Measurements from ENCODE around the gene SLC8A2. TPM values are rescaled to one million over a fixed set of nuclear protein-coding genes. Genes with fewer than 3 reads are reported as not detected.
A peak's percentile ranks its signal among the peaks of the same experiment; 100 is the strongest.

Gene SLC8A2, protein sequence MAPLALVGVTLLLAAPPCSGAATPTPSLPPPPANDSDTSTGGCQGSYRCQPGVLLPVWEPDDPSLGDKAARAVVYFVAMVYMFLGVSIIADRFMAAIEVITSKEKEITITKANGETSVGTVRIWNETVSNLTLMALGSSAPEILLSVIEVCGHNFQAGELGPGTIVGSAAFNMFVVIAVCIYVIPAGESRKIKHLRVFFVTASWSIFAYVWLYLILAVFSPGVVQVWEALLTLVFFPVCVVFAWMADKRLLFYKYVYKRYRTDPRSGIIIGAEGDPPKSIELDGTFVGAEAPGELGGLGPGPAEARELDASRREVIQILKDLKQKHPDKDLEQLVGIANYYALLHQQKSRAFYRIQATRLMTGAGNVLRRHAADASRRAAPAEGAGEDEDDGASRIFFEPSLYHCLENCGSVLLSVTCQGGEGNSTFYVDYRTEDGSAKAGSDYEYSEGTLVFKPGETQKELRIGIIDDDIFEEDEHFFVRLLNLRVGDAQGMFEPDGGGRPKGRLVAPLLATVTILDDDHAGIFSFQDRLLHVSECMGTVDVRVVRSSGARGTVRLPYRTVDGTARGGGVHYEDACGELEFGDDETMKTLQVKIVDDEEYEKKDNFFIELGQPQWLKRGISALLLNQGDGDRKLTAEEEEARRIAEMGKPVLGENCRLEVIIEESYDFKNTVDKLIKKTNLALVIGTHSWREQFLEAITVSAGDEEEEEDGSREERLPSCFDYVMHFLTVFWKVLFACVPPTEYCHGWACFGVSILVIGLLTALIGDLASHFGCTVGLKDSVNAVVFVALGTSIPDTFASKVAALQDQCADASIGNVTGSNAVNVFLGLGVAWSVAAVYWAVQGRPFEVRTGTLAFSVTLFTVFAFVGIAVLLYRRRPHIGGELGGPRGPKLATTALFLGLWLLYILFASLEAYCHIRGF
- polyA plus RNA-seq (2013, experiment 1 of 2), result 0.06 TPM
- polyA plus RNA-seq (2013, experiment 2 of 2), result 0.07 TPM

- H2BK5ac ChIP-seq (ENCODE audit: low read depth, low read length, poor library complexity, severe bottlenecking), result no peak within 1 kb of the TSS
- no peak within 1 kb of the TSS for H3K4ac ChIP-seq (ENCODE audit: low read depth in 1 of 2, low read length in 2 of 2)
- H3K4me1 ChIP-seq (ENCODE audit: control insufficient read depth, insufficient read depth, low read depth, low read length), result peaks cover 6% of the 10 kb centered on the region
- H3K79me1 ChIP-seq (replicated peaks; ENCODE audit: low read length, poor library complexity, severe bottlenecking), result no peaks in the 10 kb centered on the region
- H3K36me3 ChIP-seq (ENCODE audit: control insufficient read depth in 1 of 2, insufficient read depth in 2 of 2, low read depth in 1 of 2, low read length in 2 of 2), result peaks cover 0 to 5% of the 10 kb centered on the region in 2 experiments
- peaks cover 52 to 69% of the 10 kb centered on the region in 2 experiments for H3K27me3 ChIP-seq (ENCODE audit: control insufficient read depth in 1 of 2, insufficient read depth in 1 of 2, low read length in 2 of 2)
- no peak within 1 kb of the TSS for H3K18ac ChIP-seq (ENCODE audit: low read depth in 1 of 2, low read length in 2 of 2)
- no peak within 1 kb of the TSS for H3K14ac ChIP-seq (ENCODE audit: low read length in 2 of 2)
- no peak within 1 kb of the TSS for H2AK5ac ChIP-seq (ENCODE audit: low read length, severe bottlenecking)
- no peaks in the 10 kb centered on the region for H3K9me3 ChIP-seq (ENCODE audit: control insufficient read depth, low read length)
- no peak within 1 kb of the TSS for H2BK12ac ChIP-seq (ENCODE audit: low read length in 2 of 2)
- H3K4me2 ChIP-seq (ENCODE audit: low read length, poor library complexity, severe bottlenecking), result no peak within 1 kb of the TSS
- H3K23ac ChIP-seq (ENCODE audit: low read length in 2 of 2), result no peak within 1 kb of the TSS
- H2BK15ac ChIP-seq (ENCODE audit: low read depth, poor library complexity, severe bottlenecking), result no peak within 1 kb of the TSS
- 10% methylated on average over 17 of the region's 29 CpGs for WGBS
- H3K9ac ChIP-seq (ENCODE audit: low read length), result no peak within 1 kb of the TSS
- no peak within 1 kb of the TSS for H2AFZ ChIP-seq (ENCODE audit: low read depth, low read length)
- peak; percentile 91 for DNase-seq
- no peak within 1 kb of the TSS for H2BK120ac ChIP-seq (ENCODE audit: low read depth, low read length)
- H3K4me3 ChIP-seq (ENCODE audit: insufficient read depth in 1 of 2, low read depth in 1 of 2, low read length in 2 of 2), result no peak within 1 kb of the TSS
- no peak within 1 kb of the TSS for H4K8ac ChIP-seq (ENCODE audit: low read length)
- no peak within 1 kb of the TSS for H4K91ac ChIP-seq (ENCODE audit: low read length)
- no peak within 1 kb of the TSS for H3K27ac ChIP-seq (ENCODE audit: low read length, poor library complexity, severe bottlenecking)
These were observed at the start of gene SLC8A2 for GRCh38 chr19:47471733-47472457. TSS of gene SLC8A2 (minus strand) at chr19:47471893. CDS start at chr19:47466403, 5,490 bp downstream.

DNA sequence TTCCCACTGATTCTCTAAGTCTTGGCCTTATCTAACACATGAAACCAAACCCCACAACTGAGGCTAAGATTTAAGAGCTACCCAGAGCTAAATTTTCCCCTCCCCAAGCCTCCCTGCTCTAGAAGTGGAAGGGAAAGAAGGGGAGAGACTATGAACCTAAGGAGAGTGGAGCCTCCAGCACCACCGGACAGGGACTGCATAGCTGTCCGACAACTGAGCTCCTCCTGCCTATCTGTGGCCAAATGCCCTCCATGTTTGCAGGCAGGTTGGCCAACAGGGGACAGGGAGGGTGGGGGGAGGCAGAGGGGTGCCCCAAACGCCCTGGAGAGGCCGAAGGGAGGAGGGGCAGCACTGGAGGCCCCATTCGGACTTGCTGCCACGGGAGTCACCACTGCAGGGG lies 49.1 kb upstream of the SLC8A2 start:
- Histone ChIP-seq H2BK120ac (ENCODE audit: low read depth, low read length) (no peak overlapping the region), H3K4me1 (ENCODE audit: control insufficient read depth, insufficient read depth, low read depth, low read length) (peaks cover 8% of the 10 kb centered on the region), H3K79me1 (replicated peaks; ENCODE audit: low read length, poor library complexity, severe bottlenecking) (no peaks in the 10 kb centered on the region), H3K4me3 (ENCODE audit: insufficient read depth in 1 of 2, low read depth in 1 of 2, low read length in 2 of 2) (no peak overlapping the region), H4K91ac (ENCODE audit: low read length) (no peak overlapping the region), H2BK15ac (ENCODE audit: low read depth, poor library complexity, severe bottlenecking) (no peak overlapping the region), H3K9me3 (ENCODE audit: control insufficient read depth, low read length) (no peaks in the 10 kb centered on the region), H2AK5ac (ENCODE audit: low read length, severe bottlenecking) (no peak overlapping the region), H3K27ac (ENCODE audit: low read length, poor library complexity, severe bottlenecking) (no peak overlapping the region), H2BK5ac (ENCODE audit: low read depth, low read length, poor library complexity, severe bottlenecking) (no peak overlapping the region), H3K23ac (ENCODE audit: low read length in 2 of 2) (no peak overlapping the region), H3K4me2 (ENCODE audit: low read length, poor library complexity, severe bottlenecking) (no peak overlapping the region), H3K36me3 (ENCODE audit: control insufficient read depth in 1 of 2, insufficient read depth in 2 of 2, low read depth in 1 of 2, low read length in 2 of 2) (no peaks in the 10 kb centered on the region), H2BK12ac (ENCODE audit: low read length in 2 of 2) (no peak overlapping the region), H3K27me3 (ENCODE audit: control insufficient read depth in 1 of 2, insufficient read depth in 1 of 2, low read length in 2 of 2) (peaks cover 24 to 28% of the 10 kb centered on the region in 2 experiments), H3K14ac (ENCODE audit: low read length in 2 of 2) (no peak overlapping the region), H2AFZ (ENCODE audit: low read depth, low read length) (no peak overlapping the region), H4K8ac (ENCODE audit: low read length) (no peak overlapping the region), H3K9ac (ENCODE audit: low read length) (no peak overlapping the region), H3K4ac (ENCODE audit: low read depth in 1 of 2, low read length in 2 of 2) (no peak overlapping the region), H3K18ac (ENCODE audit: low read depth in 1 of 2, low read length in 2 of 2) (no peak overlapping the region)
- DNase-seq, result no peak
- 81% methylated on average over 6 of the region's 6 CpGs for WGBS

- no peak overlapping the region for H2BK15ac ChIP-seq (ENCODE audit: low read depth, poor library complexity, severe bottlenecking)
These were observed 48.7 kb upstream of the SLC8A2 start for GRCh38 chr19:47520343-47520806.

More at GRCh38 chr19:47520343-47520806, 48.7 kb upstream of the SLC8A2 start:
- Histone ChIP-seq H2BK5ac (ENCODE audit: low read depth, low read length, poor library complexity, severe bottlenecking) (no peak overlapping the region), H2BK12ac (ENCODE audit: low read length in 2 of 2) (peak overlapping the region in 1 of 2 experiments; percentile 67), H2AK5ac (ENCODE audit: low read length, severe bottlenecking) (no peak overlapping the region), H3K4ac (ENCODE audit: low read depth in 1 of 2, low read length in 2 of 2) (no peak overlapping the region), H3K4me1 (ENCODE audit: control insufficient read depth, insufficient read depth, low read depth, low read length) (peaks cover 8% of the 10 kb centered on the region), H4K91ac (ENCODE audit: low read length) (no peak overlapping the region), H3K79me1 (replicated peaks; ENCODE audit: low read length, poor library complexity, severe bottlenecking) (no peaks in the 10 kb centered on the region), H3K4me2 (ENCODE audit: low read length, poor library complexity, severe bottlenecking) (no peak overlapping the region), H3K23ac (ENCODE audit: low read length in 2 of 2) (no peak overlapping the region), H3K27ac (ENCODE audit: low read length, poor library complexity, severe bottlenecking) (no peak overlapping the region), H3K27me3 (ENCODE audit: control insufficient read depth in 1 of 2, insufficient read depth in 1 of 2, low read length in 2 of 2) (peaks cover 24 to 28% of the 10 kb centered on the region in 2 experiments), H2AFZ (ENCODE audit: low read depth, low read length) (no peak overlapping the region), H3K36me3 (ENCODE audit: control insufficient read depth in 1 of 2, insufficient read depth in 2 of 2, low read depth in 1 of 2, low read length in 2 of 2) (no peaks in the 10 kb centered on the region), H3K9me3 (ENCODE audit: control insufficient read depth, low read length) (no peaks in the 10 kb centered on the region), H3K18ac (ENCODE audit: low read depth in 1 of 2, low read length in 2 of 2) (no peak overlapping the region), H4K8ac (ENCODE audit: low read length) (no peak overlapping the region), H3K4me3 (ENCODE audit: insufficient read depth in 1 of 2, low read depth in 1 of 2, low read length in 2 of 2) (no peak overlapping the region), H3K9ac (ENCODE audit: low read length) (no peak overlapping the region), H3K14ac (ENCODE audit: low read length in 2 of 2) (no peak overlapping the region), H2BK120ac (ENCODE audit: low read depth, low read length) (no peak overlapping the region)
- no peak for DNase-seq
- WGBS, result 82% methylated on average over 10 of the region's 10 CpGs
